HL-60 (cell line): ENCODE measurements around the gene GTSE1.

Experiments
- DNase-seq, 2 experiments: peaks; one replicate each; pipeline ENCODE4 v3.0.0-alpha.2; 2010 to 2020; ENCODE audit warnings: low read depth in 1 of 2, low spot score in 1 of 2
- H3K27ac ChIP-seq: fragments of 250-450 bp; sonication (Bioruptor Pico); replicated peaks from 2 replicates; pipeline ENCODE4 v1.5.1; 2020; ENCODE audit warnings: mild to moderate bottlenecking, moderate library complexity
- H3K27me3 ChIP-seq: fragments of 250-450 bp; sonication (Bioruptor Pico); 2 replicates; pipeline ENCODE4 v1.5.1; 2021; ENCODE audit warnings: mild to moderate bottlenecking, moderate library complexity; ENCODE audit not compliant: insufficient read depth, poor library complexity, severe bottlenecking
- H3K4me3 ChIP-seq: replicated peaks from 2 replicates; pipeline ENCODE4 v1.5.1; 2011; ENCODE audit warnings: mild to moderate bottlenecking, control low read depth, low read length; ENCODE audit not compliant: insufficient read depth
- GABPA ChIP-seq: IDR thresholded peaks from 2 replicates; pipeline ENCODE4 v1.6.1; 2012; ENCODE audit warnings: low read depth
- POLR2AphosphoS5 ChIP-seq: IDR thresholded peaks from 2 replicates; pipeline ENCODE4 v1.6.1; 2012; ENCODE audit warnings: low read depth
- REST ChIP-seq: IDR thresholded peaks from 2 replicates; pipeline ENCODE4 v1.6.1; 2012; ENCODE audit warnings: low read depth; ENCODE audit not compliant: insufficient replicate concordance
- SPI1 ChIP-seq: IDR thresholded peaks from 2 replicates; pipeline ENCODE4 v1.6.1; 2012; ENCODE audit warnings: low read depth, mild to moderate bottlenecking, borderline replicate concordance
- TF ChIP-seq, protein P1 (sequence below): IDR thresholded peaks from one replicate; pipeline ENCODE4 v1.5.1; 2011; ENCODE audit warnings: low read length, control low read depth, inconsistent platforms; ENCODE audit not compliant: insufficient read depth

Gene GTSE1

GRCh38 chr22:46354993-46355305 is 58.3 kb downstream of the GTSE1 start:
- no peak overlapping the region for H3K27ac ChIP-seq
- TF ChIP-seq, protein P1, sequence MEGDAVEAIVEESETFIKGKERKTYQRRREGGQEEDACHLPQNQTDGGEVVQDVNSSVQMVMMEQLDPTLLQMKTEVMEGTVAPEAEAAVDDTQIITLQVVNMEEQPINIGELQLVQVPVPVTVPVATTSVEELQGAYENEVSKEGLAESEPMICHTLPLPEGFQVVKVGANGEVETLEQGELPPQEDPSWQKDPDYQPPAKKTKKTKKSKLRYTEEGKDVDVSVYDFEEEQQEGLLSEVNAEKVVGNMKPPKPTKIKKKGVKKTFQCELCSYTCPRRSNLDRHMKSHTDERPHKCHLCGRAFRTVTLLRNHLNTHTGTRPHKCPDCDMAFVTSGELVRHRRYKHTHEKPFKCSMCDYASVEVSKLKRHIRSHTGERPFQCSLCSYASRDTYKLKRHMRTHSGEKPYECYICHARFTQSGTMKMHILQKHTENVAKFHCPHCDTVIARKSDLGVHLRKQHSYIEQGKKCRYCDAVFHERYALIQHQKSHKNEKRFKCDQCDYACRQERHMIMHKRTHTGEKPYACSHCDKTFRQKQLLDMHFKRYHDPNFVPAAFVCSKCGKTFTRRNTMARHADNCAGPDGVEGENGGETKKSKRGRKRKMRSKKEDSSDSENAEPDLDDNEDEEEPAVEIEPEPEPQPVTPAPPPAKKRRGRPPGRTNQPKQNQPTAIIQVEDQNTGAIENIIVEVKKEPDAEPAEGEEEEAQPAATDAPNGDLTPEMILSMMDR = no peak
- no peak for TF ChIP-seq POLR2AphosphoS5
- TF ChIP-seq SPI1 = no peak
- no peak for TF ChIP-seq GABPA
- no peak for TF ChIP-seq REST
- DNase-seq = no peak
- H3K4me3 ChIP-seq = no peak overlapping the region
- H3K27me3 ChIP-seq = no peaks in the 10 kb centered on the region

DNA sequence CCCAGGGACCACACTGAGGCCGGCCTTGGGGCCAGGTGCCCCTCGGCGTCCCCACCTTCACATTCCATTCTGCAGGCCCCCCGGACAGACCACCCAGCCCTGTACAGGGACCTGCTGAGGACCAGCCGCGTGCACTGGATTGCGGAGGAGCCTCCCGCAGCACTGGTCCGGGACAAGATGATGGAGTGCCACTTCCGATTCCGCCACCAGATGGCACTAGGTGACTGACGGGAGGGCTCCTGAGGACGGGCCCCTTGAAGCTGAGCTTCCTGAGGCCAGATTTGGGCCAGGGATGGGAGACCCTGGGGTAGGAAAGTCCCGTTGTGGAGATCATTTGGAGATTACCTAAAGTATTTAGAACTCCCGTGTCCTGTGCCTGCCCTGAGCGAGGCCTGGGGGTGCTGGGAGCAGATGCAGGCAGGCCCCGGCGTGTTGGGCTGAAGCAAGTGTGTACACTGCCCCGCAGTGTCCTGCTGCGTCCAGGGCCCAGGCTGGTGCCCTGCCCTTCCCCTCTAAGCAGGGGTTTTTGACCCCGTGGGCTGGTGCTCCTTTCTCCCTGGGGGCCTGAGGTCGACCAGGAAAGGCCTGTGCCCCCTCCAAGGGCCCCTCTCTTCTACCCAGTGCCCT is 58.8 kb downstream of the GTSE1 start:
- Histone ChIP-seq H3K27ac (no peak overlapping the region), H3K4me3 (no peak overlapping the region), H3K27me3 (no peaks in the 10 kb centered on the region)
- TF ChIP-seq, protein P1 = peak; percentile 73
- no peak for TF ChIP-seq REST
- DNase-seq = peak in 1 of 2 experiments; percentile 60

DNA sequence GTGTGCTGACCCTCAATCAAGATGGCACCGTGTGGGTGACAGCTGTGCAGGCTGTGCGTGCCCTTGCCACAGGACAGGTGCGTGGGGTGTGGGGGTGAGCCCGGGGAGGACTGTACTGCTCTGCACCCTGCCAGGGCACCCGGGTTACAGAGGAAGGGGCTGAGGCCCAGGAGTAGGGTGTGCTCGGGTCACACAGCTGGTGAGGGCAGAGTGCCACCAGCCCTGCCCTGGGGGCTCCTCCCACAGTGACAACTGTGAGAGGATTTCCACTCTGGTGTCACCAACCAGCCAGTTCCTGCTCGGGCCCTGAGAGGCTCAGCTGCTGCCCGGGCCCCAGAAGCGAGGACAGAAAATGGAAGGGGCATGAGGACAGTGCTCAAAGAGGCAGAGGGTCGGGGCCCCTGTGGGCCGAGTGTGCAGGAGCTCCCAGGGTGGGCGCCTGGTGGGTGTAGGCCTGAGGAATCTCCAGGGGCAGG is 59.4 kb downstream of the GTSE1 start:
- no peak for DNase-seq
- H3K27ac ChIP-seq = no peak overlapping the region
- TF ChIP-seq, protein P1 = no peak
- no peak for TF ChIP-seq REST
- H3K4me3 ChIP-seq = no peak overlapping the region
- no peaks in the 10 kb centered on the region for H3K27me3 ChIP-seq
